GM18520 (cell line): ENCODE measurements around the gene TREML4.
"Not testable (repeated sequence)": the region's sequence is repeated elsewhere in the genome, so short reads cannot be mapped to it uniquely, and the experiment has no call there.

Experiments
- ATAC-seq: cut with Tn5 transposase; IDR thresholded peaks from one replicate; pipeline ENCODE4 v1.9.1; 2021; ENCODE audit not compliant: unreplicated experiment

Gene TREML4, protein sequence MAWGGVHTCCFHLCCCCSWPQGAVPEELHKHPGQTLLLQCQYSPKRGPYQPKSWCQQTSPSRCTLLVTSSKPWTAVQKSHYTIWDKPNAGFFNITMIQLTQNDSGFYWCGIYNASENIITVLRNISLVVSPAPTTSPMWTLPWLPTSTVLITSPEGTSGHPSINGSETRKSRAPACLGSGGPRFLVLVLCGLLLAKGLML

DNA sequence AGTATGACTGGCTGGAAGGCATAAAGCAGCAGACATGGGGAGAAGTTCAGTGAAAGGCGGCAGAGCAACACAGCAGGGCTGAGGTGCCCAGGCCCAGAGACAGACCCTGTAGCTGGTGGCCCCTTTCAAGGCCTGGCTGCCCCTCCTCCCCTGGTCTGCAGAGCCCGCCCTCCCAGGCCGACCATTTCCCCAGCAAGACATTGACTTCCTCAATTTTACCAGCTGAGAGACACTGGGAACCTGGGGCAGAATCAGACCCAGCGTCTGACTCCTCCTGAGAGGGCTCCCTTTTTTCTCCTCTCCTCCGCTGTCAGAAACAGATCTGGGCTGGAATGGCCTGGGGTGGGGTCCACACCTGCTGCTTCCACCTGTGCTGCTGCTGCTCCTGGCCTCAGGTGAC lies at the start of gene TREML4:
TREML4 (plus strand) TSS at position 254 of the 400 bp plus-strand sequence; CDS start at position 333, 79 bp downstream.
- ATAC-seq: no peak

DNA sequence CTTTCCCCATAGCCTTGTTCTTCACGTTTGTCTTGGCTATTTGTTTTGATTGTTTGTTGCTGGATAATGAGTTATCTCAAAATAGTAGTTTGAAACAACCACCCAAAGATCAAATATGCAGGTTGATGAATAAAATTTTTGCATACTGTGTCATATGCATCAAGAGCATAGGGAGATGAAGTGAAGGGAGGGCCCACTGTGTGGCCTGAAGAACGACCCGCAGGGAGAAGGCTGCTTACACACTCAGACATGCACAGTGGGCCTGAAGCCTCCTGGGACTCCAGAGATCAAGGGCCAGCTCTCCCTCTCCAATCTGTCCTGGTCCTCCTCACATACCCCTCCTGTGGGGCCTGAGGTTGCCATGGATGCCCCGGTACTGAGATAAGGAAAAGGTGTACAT lies 49.0 kb upstream of the TREML4 start:
- no peak for ATAC-seq

DNA sequence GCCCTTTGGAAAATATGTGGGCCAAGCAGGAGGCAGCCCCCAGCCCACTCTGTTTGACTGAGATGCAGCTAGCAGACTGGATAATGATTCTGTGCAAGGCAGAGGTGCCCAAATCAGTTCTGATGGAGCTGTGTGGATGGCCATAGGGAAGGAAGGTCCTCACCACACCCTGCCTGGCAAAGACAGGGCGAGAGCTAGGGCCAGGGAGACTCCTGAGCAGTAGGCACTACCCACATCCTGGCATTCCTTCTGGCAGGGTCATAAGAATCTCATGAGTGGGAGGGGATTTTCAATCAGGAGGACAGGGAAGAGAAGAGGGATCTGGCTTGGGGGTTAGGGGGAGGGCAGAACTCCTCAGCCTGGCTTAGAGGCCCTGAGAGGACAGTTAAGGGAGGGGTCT lies 46.6 kb upstream of the TREML4 start:
- no peak for ATAC-seq

DNA sequence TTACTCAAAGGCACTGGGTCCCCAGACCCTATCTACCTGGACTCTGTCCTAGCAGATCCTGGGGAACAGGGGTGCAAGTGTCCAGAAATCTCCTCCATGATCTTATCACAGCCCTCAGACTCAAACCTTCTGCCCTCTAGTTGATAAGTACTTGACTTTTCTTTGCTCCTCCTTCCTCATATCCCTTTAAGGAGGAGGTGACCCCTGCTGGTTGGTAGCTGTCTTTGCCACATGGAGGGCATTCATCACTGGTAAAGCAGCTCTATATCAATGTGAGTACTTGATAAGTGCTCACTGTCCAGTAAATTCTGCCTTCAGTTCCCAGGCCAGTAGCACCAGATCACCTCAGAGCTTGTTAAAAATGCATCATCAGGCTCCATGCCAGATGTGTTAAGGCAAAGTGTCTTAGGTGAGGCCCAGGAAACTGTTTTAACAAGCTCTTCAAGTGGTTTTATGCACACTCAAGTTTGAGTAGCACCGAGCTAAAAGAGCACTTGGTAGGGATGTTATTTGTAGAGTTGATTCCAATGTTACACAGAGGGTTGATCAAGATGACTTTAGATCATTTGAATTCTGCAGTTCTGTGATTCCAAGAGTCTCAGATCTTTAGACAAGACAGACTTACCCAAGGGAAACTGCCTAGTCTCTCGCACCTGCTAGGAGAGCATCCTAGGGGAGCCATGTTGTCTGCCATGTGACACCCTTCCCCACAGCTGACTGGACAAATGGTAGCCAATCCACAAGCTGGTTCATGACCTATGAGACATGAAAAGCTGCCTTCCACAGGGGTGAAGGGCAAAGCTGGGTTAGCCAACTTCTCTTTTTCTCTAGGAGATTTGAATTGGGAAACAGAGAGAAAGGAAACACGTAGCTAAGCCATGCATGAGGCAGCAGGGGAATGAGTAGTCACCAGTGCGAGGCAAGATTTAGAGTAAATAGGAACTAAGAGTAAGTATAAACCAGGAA lies 45.8 kb upstream of the TREML4 start:
- peak; percentile 41 for ATAC-seq

GRCh38 chr6:41184761-41185160 lies 43.4 kb upstream of the TREML4 start:
- ATAC-seq: no peak

GRCh38 chr6:41186031-41186562 lies 42.1 kb upstream of the TREML4 start:
- no peak for ATAC-seq

DNA sequence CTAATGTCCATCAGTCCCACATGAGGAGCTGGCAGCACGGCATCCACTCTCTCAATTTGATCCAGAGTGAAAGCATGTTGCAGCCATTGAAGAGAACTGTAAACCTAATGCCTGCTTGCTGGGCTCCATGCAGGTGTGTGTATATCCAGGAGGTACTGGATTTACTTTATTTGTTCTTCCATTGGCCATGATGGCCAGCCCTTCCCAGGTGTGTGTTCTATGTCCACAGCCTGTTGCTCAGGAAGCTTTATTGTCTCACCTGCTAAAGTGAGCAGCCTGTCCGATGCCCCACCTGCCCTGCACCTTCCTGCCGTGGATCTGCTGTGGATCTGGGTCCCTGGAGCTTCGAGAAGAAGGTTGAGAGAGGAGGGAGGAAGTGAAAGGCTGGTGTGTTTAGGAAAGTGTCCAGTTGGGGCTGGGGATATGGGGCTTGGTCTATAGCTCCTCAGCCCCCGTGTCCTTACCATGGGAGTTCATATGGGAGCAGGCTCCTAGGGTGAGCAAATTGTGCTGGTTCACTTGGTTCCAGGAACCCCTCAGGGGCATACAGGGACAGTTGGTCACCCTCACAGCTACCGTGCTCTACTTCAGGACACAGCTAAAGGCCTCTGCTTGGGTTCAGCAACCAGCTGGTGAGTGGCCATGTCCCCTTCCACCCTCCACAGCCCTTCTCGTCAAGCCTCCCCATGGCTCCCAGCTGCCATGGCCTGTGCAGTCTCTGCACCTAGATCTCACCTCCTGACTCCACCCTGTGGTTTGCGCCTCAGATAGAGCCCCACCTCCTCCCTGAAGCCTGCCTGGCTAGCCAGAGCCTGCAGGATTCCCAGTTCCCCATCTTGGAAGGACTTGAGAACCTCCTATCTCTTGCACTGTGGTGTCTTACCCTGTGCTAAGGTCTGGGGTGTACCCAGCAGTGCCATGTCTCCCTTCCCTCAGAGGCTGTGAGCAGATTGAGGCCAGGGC lies 39.9 kb upstream of the TREML4 start:
- ATAC-seq: no peak

DNA sequence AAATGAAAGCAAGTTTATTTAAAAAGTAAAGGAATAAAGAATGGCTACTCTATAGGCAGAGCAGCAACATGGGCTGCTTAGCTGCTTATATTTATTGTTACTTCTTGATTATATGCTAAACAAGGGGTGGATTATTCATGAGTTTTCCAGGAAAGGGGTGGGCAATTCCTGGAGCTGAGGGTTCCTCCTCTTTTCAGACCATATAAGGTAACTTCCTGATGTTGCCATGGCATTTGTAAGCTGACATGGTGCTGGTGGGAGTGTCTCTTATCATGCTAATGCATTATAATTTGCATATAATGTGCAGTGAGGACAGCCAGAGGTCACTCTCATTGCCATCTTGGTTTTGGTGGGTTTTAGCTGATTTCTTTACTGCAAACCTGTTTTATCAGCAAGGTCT lies 39.1 kb upstream of the TREML4 start:
- ATAC-seq: not testable (repeated sequence)

DNA sequence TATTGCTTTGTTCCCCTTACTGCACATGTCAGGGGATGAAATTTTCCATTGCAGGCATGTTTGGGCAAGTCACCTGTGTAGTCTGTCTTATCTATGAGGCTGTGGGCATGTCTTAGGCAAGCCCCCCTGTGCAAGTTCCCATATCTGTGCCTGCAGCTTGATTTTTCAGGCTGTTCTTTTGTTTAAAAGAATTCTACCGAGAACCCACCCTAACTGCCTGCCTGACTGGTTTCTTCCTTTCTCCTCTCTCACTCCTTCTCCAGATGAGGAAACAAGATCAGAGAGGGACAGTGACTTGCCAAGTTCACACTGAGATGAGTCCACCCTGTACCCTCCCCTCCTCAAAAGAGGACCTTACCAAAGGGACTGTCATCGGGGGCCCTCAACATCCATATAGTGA lies 38.2 kb upstream of the TREML4 start:
- no peak for ATAC-seq

DNA sequence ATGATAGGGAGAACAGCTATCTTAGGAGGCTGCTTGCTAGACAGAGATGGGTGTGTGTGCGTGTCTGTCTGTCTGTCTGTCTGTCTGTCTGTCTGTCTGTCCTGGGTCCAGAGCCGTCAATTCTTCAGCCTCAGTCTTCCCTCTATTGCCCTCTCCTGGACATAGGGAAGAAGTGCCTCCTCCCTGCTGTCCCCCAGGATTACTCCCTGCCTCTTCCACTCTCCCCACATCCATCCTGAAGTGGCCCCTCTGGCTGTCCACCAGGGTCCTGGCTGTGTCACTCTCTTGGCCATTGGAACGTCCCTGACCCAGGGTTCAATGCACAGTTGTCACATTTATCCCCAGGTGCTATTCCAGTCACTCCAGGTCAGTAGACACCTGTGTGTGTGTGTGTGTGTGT lies 37.4 kb upstream of the TREML4 start:
- no peak for ATAC-seq

GRCh38 chr6:41191569-41191968 lies 36.6 kb upstream of the TREML4 start:
- ATAC-seq: no peak

- ATAC-seq: no peak
Observed at GRCh38 chr6:41193171-41193734, 34.9 kb upstream of the TREML4 start.

GRCh38 chr6:41193884-41194283 lies 34.3 kb upstream of the TREML4 start:
- ATAC-seq: no peak

DNA sequence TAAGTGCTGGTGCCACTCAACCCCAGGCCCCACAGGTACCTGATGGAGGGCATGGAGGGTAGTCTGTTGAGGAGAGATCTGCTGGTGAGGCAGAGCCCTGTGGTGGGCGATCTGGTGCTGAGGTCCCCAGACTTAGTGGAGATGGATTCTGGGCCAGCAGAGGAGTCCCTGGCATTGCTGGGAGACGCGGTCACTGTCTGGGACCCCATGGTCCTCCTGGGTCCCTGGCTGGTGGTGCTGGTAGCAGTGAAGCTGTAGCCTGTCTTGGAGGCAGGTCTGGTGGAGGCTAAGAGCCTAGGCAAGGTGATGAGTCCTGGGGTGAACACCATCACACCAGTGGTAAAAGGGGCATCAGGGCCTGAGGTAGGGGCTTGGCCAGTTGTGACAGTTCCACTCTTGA lies 33.8 kb upstream of the TREML4 start:
- no peak for ATAC-seq

- no peak for ATAC-seq
Observed at GRCh38 chr6:41197234-41197633, 30.9 kb upstream of the TREML4 start.

DNA sequence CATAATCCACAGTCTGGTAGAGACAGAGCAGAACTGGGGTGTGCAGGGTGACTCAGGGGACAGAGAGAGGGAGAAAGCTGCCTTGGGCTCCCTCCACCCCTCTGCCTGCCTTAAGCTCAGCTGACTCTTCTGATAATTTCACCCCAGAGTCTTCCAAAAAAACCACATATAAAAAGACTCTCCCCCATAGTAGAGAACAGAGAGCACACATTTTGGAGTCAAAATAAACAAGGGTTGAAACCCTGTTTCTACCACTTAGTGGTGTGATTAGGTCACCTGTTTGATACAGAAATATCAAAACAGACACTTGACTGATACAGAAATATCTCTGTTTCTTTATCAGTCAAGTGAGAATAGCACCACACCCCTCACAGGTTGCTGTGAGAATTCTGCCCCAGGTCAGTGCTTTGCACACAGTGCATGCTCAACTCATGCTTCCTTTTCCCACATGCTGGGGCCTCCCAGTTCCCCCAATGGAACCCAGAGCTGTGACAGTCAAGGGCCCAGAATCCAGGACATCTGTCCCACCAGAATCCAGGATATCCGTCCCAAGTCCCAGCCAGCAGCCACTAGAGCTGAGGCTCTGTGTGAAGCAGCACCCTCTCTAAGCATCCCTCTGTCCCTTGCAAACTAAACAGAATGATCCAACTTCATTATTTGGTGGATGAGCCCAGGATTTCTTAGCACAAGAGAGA lies 28.4 kb upstream of the TREML4 start:
- peak; percentile 47 for ATAC-seq

- ATAC-seq: no peak
Observed at GRCh38 chr6:41200296-41200900, 27.8 kb upstream of the TREML4 start.

DNA sequence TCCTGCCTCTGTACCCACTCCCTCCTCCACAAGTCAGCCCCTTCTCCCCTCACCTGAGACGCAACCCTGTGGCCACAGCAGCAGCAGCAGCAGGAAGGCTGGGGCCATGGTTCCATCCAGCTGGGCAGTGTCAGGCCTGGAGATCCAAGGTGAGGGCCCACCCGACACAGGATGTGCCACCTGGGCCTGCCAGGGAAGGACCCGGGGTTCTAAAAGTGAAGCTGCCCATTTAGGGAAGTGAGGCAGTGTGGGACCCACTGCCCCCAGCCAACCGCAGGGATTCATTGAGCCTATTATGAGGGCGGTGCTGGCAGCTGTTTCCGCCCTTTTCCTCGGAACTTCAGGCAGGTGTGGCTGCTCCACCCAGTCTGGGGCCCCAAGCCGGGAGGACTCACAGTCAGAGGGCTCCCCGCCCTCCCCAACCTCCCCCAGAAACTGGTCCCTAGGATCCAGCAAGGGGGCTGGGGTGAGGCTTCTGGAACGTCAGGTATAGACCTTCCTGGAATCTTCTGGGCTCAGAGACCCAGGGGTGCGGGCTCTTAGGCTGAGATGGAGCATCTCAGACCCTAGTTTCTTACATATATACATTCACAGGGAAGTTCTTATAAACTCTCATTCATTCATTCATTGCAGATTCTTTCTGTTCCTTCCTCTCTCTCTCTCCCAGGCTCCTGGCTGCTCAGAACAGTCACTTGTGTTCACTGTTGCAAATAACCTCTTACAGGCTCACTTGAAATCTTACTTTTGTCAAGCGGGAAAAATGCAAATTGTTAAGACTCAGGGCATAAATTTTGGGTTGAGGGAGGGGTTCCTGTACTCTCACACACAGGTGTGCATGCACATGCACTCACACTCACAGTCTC lies 27.0 kb upstream of the TREML4 start, which contains the start of gene TREML2:
TREML2 (minus strand) TSS at position 249 of the 863 bp plus-strand sequence; CDS start at position 108, 141 bp downstream.
- no peak for ATAC-seq
